NCI-H128 (cell line): ENCODE results near the gene PPDPF.
"Not testable (repeated sequence)": the region's sequence is repeated elsewhere in the genome, so short reads cannot be mapped to it uniquely, and the experiment has no call there.

Experiments
- DNase-seq: peaks from one replicate; lab custom pipeline; 2025; ENCODE audit not compliant: unreplicated experiment; lab: John Stamatoyannopoulos, UW

PPDPF gene

DNA sequence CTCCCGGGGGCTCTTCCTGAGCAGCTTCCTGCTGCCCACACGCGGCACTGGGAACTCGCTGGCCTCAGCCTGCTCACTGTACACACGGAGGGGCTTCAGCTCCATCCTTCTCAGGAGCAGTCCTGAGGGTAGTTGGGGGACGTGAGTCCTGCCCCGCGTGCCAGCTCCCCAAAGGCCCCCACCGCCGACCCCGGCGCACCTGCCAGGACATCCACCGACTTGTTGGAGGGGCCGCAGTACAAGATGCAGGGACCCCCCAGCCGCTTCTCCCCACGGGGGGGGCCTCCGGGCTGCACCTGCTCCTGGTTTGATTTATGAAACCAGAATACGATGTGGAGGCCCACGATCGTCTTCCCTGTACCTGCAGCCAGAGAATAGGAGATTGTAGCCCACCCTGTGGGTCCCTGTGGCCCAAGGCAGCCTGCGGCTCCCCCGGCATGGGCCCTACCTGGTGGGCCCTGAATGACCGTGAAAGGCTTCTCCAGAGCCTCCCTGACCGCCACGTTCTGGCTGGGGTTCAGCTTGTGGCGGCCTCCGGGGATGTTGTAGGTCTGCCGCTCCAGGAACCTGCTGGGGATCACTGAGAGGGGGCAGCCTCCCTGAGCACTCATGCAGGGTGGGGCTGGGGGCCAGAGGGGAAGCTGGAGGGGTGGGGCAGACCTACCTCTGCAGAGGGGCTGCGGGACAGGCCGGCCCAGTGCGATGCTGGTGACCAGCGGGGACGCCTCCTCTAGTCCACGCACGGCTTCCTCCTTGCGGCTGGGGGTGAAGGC lies 41.2 kb downstream of the PPDPF start:
- DNase-seq = no peak

DNA sequence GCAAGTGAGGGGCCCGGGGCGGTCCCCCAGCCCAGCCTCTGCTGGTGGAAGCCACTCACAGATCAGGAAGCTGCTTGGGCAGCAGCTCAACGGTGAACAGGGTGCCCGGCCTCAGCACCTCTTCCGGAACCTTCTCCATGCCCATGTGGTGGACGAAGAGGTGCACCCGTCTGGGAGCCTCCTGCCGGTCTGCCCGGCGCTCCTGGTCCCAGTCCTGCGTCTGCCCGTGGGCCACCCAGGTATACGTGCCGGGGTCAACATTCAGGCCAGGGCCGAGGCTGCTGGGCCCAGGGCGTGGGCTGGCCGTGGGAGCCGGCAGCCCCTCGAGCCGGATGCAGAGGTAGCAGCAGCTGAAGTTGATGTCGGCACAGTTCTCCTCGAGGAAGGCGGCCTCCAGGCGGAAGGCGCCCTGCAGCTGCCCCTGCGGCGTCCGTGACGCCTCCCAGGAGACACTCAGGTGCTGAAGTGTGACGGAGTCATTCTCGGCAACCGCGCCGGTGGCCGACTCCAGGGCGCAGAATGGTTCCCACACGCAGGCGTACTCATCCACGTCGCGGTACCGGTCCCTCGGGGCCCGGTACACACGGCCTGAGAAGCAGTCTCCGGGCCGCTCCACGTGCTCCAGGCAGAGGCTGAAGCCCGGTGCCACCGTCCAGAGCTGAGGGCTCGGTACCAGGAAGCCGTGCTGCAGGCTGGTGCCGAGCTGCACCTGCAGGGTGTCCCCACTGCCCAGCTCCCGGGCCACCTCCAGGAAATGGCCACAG lies 42.1 kb downstream of the PPDPF start:
- DNase-seq = no peak

DNA sequence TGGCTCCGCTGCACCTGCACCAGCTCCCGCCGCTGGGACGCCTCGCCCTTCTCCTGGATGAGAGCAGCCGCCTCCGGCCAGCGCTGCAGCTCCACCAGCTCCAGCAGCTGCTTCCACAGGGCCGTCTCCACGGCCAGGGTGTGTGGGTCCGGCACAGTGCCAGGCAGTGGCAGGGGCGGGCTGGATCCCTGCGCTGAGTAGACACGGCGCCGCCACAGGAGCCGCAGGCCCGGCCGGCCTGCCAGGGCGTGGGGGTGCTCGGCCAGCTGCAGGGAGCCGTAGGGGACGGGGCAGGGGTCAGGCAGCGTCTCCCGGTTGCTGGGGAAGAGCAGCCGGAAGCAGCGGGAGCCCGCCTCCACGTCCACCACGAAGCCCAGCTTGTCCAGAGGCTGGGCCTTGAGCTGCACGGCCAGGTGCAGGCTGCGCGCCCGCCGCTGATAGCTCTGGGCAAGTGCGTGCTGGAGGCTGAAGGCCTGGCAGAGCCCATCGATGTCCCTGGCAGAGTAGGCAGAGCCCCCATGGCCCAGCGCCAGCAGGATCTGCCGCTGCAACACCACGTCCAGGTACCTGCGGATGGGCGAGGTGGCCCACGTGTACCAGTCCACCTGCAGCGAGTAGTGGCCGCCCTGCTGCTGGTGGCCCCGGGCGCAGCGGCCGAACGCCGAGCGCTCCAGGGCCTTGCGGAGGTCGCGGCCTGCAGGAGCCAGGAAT lies 42.8 kb downstream of the PPDPF start:
- DNase-seq = no peak

DNA sequence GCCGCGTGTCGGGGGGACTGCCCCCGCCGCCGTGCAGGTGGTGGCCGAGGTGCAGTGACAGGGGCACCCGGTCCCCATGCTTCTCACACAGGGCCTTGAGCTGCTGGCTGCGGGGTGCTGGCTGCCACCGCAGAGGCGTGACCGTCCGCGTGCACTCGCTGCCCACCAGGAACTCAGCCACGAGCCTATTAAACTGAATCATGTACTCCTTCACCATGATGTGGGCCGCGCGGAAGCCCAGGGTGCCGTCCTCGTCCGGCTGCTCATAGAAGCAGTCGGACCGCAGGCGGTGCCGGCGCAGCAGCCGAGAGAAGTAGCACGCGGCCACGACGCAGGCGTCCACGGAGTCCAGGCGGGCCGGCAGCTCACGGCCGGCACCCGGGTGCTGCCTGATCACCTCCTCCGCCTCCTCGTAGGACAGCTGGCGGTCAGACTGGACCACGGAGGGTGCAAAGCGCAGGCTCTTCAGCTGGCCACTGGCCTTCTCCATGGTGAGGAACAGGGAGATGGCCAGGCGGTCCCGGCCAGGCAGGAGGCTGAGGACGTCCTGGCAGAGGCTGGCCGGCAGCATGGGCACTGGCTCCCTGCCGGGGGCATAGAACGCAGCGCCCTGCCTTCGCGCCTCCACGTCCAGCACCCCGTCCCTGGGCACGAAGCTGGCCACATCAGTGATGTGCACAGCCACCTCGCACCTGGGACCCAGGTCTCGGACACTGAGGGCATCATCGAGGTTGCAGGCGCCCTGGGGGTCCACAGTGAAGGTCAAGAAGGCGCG lies 43.7 kb downstream of the PPDPF start:
- no peak for DNase-seq

DNA sequence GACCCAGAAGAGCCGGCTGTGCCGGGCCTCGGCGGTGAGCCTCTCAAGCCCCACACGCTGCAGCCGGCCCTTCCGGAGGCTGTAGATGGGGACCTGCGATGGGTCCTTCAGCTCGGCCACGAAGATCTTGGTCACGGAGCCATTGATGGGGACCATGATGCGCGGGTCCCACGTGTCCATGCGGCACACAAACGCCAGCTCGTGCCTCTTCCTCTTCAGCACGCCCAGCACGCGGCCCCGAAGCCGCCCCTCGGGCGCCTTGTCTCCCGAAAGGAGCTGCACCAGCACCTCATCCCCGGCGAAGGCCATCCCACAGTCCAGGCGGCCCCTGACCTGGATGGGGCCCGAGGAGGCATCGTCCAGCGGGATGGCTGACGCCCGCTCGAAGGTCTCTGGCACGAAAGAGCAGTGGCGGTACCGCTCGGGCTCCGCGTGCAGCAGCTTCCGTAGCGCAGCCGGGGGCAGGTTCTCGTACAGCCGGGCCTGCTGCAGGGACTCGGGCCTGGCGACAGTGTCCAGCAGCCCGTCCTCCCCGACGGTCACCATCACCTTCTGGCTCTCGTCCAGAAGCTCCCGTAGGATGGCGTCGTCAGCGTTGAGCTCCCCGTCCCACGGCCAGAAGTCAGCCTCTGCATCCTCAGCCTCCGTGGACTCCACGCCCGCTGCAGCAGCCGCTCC lies 44.6 kb downstream of the PPDPF start:
- no peak for DNase-seq

DNA sequence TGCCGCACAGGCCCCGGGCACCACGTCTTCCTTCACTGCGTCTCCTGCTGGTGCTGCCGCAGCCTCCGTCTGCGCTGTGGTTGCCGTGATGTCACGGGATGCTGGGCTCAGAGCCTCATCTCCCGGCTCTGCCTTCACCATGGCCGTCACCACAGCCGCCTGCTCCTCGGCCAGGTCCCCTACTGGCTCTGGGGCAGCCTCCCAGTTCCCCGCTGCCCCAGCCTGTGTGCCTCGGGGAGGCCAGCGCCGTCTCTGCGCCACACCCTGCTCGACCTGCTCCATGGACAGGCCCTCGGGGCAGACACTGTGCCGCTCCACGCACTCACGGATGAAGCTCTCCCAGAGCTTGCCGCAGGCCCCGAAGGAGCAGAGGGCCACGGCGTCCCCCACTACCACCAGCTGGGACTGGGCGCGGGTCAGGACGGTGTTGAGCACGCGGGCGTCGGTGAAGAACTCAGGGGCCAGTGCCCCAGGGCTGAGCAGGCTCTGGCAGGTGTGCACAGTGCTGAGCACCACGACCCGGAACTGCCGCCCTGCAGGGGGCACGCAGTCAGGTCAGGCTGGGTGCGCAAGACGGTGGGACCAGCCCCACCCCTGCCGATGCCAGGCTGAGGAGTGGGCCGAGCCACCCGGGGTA lies 45.3 kb downstream of the PPDPF start:
- DNase-seq = no peak

DNA sequence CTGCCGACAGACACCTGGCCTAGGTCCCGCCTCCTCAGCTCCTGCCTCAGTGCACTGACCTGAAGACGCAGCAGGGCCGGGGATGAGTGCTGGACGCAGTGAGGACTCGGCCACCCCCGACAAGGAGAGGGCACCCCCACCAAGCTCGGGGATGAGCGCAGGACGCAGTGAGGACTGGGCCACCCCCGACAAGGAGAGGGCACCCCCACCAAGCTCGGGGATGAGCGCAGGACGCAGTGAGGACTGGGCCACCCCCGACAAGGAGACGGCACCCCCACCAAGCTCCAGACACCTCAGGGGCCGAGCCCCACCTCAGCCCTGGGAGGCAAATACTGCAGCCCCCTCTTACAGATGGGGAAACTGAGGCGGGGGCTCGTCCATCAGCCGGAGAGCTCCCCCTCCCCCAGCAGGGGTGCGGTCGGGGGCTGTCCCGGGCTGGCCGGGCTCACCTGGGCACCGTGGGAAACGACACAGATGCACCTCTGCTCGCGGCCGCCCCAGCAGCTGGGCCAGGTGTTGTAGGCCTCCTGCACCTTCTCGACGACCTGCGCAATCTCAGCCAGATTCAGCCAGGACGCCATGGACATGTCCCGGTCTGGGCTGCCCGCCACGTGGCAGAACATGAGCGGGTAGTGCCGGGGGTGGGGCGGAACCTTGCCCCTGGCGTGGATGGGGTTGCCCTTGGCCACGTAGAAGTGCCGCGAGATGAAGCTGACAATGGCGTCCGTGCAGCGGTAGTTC lies 46.0 kb downstream of the PPDPF start:
- DNase-seq = no peak

DNA sequence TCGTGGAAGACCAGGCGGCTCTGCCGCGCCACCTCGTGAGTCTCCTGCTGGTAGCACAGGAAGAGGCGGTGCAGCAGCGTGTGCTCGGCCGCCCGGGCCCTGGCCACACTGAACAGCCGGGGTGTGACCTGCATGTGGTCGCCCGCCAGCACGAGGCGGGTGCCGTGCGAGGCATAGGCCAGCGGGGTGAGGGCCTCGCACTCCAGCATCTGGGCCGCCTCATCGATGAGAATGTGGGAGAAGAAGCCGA lies 46.5 kb downstream of the PPDPF start:
- DNase-seq = no peak

DNA sequence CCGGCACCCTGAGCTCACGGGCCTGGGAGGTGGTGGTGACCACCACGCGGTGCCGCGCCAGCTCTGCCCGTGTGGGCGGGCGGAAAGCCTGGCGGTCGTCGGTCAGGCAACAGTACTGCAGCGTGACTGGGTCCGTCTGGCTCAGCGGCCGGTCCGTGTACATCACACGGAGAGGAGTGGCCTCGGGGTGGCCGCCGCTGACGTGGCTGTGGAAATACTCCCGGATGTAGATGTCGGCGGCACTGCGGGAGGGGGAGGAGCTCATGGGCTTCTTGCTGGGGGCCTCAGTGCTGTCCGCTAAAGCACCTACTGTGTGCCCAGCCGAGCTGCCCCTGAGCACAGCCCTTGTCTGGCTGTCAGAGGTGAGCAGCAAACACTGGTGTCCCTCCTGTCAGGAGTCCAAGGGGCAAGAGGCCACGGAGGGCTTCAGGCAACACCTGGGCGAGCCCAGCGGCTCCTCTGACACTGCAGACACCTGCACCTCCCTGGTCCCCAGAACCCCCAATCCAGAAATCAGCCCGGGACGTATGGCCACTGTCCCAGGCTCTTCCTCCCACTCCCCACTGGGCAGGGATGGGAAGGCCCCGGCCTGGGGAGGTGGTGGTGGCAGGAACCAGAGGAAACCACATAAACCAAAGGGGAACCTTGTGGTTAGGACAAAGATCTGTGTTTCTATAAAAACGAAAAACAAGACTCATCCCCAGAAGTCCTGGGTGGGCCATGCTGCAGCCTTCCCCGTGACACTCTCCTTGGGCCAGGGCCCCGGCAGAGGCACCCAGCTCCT lies 47.0 kb downstream of the PPDPF start:
- DNase-seq = no peak

DNA sequence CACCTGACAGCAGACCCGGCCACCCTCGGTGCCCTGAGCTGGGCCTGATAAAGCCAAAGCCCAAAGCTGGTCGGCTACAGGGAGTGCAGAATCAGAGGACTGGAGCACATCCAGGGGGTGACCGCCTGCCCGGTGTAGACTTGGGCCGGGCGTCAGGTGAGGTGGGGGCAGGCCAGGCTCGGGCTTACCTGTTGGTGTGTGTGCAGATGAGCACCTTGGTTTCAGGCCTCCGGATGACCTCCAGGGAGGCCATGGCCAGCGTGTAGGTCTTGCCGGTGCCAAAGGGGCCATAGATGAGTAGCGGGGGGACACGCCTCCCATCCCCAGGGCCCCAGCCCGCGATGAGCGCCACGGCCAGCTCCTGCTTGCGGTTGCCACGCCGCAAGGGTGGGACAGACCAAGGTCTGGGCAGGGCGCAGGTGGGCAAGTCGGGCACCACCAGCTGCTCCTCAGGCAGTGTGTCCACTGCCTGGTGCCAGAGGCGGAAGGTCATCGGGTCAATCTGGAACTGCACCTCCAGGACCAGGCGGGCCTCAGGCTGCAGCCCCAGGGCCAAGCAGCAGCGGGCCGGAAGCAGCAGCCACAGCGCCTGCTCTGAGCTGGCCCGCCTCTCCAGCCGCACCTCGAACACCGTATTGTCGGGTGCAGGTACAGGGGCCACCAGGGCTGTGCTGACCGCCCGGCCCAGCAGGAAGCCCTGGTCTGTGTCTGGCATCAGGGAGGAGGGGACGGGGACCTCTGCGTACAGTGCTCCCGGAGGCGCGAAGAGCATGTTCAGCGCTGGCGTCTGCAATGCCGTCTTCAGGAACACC lies 47.8 kb downstream of the PPDPF start:
- no peak for DNase-seq

DNA sequence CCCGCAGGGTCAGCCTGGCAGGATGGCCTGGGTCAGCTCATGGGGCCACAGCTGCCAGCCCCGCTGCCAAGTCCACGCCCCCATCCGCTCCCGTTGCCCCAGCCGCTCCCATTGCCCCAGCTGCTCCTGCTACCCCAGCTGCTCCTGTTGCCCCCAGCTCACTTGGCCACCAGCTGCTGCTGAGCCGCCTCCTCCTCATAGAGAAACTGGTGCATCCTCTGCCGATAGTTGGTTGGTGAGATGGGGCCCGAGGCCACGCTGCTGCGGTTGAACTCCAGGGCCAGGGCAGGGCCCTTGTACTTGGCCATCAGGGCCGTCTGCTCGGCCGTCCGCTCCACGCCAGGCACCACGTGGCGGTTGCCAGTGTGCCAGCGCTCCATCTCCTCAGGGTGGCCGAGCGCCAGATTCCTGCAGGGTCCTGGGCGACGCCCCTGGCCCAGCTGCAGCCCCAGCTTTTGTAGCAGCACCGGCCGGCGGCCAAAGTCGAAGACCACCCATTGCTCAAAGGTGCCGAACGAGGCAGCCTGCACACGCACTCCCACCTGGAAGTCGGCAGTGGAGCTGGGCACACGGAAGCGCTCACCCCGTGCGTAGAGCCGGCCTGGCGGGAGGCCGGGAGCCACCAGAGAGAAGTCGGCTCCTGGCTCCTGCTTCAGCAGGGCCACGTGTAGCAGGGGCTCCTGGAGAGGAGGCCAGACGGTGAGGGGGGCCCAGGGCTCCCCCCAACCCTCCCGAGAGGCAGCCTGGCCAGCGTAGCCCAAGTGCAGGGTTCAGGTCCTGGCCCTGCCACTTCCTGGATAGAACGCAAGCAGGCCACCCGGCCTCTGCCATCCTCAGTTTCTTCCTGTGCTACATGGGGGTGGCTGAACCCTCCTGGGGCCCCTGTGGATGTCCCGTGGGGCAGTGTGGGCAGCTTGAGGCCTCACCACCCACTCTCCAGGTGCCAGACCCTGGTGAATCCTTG lies 48.7 kb downstream of the PPDPF start:
- no peak for DNase-seq

DNA sequence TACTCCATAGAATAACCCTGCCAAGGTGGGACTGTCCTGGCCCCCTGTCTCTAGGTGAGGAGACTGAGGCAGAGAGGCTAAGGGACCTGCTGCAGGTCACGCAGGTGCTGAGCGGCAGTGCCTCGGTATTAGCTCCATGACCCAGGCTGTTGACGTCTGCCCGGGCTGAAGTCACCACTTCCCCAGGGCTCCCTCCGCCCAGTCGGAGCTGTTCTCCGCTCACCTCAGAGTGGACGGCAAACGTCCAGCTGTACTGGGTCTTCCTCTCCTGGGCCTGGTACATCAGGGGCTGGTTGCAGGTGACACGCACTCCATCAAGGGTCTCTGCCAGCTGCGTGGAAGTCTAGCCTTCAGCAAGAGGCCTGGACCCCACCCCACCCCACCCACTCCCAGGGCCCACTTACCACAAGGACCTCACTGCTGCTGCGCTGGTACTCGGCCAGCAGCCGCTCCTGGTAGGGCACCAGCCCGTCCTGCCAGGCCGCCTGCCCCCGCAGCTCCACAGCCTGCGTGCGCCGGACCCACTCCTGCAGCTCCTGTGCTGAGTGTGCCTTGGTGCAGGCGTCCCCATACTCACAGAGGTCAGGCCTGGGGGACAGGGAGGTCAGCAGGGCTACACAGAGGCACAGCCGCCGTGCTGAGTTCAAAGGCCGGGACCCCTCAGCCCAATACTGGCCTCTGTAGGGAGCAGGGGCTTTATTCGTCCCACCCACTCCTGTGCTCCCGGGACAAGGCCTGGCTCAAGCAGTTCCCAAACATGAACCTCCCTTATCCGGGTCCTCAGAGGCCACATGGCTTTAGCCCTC lies 49.9 kb downstream of the PPDPF start:
- DNase-seq = no peak

DNA sequence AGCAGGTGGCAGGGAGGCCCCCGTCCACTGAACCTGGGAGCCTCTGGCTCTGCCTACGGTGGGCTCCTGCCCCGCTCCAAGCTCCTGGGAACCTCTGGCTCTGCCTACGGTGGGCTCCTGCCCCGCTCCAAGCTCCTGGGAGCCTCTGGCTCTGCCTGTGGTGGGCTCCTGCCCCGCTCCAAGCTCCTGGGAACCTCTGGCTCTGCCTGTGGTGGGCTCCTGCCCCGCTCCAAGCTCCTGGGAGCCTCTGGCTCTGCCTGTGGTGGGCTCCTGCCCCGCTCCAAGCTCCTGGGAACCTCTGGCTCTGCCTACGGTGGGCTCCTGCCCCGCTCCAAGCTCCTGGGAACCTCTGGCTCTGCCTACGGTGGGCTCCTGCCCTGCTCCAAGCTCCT lies 50.5 kb downstream of the PPDPF start:
- not testable (repeated sequence) for DNase-seq
